GM19193 (cell line): ENCODE data around the gene SLC27A6.

Experiments used
- POLR2A ChIP-seq: IDR thresholded peaks from 4 replicates; pipeline ENCODE4 v1.6.1; 2011; ENCODE audit not compliant: insufficient read depth, insufficient read length; ENCODE audit errors: extremely low read depth

Gene SLC27A6

DNA sequence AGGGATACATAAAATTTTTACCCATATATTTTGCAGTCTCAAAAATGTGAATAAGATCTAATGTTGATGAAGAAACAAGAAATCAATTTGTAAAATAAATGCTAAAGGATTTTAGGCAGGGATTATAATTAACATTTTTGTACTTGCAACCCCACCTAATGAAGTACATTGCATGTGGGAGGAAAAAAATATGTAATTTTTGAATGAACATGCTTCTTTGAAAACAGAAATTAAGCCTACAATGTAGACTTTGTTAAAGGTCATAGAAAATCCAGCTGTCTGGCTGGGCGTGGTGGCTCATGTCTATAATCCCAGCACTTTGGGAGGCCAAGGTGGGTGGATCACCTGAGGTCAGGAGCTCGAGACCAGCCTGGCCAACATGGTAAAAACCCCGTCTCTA is 15.6 kb downstream of the SLC27A6 start:
- TF ChIP-seq POLR2A, result no peak

DNA sequence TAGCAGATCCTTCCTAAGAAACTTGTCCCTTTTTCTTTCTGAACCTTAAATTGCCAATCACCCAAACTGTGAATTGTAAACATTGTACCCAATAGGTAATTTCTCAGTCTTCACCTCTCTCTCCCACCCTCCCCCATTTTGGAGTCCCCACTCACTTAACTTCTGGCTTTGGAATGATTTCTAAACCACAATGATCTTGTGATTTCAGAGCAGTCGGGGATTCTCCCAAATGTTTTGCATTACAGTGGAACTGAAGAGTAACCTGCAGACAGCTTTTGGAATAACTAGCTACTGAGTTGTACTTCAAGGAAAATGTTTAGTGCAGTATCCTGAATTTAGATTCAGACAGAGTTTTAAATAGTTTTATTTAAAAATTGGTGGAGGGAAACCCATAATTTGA is 19.2 kb downstream of the SLC27A6 start:
- no peak for TF ChIP-seq POLR2A

DNA sequence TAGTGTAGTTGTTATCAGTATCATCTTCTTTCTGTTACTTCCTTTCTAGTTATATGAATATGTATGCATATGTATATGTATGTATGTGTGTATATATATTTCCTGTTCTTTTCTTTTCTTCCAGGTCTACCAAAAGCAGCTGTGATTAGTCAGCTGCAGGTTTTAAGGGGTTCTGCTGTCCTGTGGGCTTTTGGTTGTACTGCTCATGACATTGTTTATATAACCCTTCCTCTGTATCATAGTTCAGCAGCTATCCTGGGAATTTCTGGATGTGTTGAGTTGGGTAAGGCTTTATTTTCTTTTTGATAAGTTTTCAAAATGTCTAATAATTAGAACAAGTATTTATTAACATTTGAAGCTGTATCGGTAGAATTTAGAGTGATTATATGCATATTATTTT is 23.2 kb downstream of the SLC27A6 start:
- TF ChIP-seq POLR2A, result no peak

DNA sequence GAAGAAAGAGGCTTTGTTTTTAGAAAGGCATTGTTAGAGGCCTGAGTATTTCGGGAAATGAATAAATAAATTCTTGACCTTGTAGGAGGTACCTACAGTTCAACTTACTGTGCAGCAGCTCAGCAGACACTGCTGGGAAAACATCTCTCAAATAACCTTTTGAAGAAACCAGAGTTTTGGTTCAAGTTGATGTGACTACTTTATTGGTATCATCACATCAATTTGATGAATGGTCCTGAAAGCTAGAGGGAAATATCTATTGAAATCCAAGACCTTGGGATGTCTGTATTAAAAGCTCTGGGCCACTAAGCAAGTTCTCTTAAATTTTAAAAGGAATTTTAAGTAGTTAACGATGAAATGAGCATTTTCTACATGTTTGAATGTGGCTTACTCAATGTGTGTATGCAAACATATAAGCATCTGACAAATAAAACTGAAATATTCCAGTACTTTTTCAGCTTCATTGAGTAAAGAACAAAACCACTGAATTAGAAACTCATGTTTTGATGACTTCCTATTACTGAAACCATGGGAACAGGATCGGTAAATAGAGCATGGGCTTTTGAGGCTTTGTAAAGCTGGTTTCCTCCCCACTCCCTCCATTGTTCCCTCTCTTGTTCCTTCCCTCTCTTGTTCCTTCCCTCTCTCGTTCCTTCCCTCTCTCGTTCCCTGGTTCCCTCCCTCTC is 36.7 kb downstream of the SLC27A6 start:
- TF ChIP-seq POLR2A, result no peak

DNA sequence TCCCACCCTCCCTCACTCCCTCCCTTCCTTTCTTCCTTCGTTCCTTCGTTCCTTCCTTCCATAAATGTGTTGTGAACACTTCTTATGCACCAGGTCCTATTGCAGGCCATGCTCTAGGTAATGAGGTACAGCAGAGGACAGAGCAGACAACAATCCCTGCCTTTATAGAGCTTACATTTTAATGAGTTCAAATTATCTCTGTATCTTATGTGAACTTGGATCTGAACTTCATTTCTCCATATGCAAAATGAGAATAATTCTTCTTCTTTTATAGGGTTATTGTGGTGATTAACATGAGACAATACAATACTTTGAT is 37.2 kb downstream of the SLC27A6 start:
- TF ChIP-seq POLR2A, result no peak

DNA sequence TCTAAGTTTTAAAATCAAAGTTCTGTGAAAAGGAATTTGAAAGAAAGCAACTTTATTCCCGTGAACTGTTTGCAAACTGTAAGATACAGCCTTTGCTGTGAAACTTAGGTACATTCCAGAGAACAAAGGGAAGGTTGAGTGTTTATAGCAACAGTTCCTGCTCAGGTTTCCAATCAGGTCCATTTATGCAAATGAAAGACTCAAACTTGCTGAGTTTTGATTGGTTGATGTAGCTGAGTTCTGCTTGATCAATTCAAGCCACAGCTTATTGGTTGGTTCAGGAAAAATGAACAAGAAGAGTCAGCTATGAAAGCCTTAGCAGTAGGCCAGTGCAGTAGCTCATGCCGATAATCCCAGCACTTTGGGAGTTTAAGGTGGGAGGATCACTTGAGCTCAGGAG is 37.9 kb downstream of the SLC27A6 start:
- TF ChIP-seq POLR2A, result no peak

DNA sequence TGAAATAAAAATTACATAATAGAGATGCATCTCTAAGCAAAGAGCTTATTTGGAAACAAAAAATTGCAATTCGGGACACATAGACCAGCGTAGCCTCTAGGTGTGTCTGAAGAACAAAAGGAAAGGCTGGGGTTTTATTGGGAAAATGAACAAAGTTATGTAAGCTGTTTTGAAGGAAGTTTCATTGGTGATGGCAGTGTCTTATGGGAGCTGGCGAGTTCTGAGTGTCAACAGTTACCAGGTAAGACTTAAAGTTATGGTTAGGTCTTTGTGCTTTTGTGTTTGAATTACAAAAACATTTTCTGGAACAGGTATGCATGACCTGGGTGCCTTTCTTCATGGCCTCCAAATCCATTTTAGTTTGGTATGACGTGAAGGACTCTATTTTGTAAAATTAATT is 48.9 kb downstream of the SLC27A6 start:
- TF ChIP-seq POLR2A, result no peak

DNA sequence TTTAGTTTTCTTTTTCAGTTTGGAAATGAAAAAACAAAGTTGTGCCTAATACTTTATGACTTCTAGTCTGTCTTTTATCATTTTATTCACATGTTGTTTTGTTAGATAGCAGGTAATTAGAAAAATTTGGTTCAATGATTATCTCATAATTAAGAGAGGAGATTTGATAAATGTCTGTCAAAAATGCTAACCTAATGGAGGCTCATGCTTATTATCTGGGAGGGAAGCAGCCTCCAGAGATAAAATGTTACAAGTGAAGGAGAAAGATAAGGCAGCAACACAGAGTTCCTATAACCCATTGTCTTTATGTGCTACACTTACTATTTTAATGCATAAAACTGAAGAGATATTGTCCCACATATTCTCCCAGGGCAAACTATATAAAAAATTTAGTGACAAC is 53.5 kb downstream of the SLC27A6 start:
- TF ChIP-seq POLR2A, result no peak

DNA sequence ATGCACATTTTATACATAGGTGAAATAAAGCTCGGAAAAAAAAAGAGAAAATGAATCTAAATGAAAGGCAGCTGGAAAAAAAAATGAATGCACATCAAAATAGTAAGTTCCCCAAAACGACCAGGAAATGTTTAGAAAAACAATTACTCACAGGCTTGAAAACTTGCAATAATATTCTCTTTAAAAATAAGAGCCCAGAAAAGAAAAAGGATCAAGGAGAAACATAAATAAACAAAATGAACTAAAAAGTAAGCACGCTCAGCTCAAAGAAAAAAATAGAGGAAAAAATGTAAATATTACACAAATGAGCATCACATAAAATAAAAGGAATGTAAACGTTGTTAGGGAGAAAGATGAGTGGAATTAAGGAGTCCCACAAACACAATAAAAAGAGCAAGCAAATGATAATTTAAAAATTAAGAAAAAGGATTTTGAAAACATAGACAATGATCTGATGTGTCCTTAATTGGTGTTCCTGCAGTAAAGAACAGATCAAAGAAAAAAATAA is 54.2 kb downstream of the SLC27A6 start:
- TF ChIP-seq POLR2A, result no peak

DNA sequence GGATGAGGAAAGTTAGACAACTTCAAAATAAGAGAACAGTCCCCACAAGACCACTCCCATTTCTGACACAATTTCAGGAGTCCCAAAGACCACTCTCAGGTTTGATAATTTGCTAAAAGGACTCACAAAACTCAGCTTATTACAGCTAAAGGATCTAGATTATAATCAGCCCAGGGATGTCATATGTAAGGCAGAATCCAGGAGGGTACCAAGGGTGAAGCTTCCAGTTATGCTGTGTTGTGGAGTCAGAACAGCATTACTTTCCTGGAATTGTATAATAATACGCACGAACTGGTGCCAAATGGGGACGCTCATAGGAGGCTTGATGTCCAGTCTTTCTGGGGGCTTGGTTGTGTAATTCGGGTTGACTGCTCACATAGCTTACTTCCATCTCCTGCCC is 55.4 kb downstream of the SLC27A6 start:
- TF ChIP-seq POLR2A, result no peak

DNA sequence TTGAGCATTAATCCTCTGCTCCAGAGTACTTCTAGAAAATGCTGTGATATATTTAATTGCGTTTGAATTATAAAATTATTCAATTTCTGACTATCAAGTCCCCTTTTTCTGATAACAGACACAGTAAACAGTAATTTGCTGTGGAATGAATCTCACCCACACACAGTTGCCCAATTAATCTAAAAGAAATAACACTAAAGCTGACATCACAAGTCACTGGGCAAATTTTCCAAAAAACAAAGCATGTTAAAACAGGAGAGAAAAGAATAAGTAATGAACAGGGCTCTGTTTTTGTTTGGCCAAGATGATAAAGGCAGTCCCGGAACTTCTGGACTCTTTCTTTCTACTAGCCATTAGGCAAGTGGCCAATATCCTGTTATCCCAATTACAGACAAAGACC is 56.5 kb downstream of the SLC27A6 start:
- no peak for TF ChIP-seq POLR2A

DNA sequence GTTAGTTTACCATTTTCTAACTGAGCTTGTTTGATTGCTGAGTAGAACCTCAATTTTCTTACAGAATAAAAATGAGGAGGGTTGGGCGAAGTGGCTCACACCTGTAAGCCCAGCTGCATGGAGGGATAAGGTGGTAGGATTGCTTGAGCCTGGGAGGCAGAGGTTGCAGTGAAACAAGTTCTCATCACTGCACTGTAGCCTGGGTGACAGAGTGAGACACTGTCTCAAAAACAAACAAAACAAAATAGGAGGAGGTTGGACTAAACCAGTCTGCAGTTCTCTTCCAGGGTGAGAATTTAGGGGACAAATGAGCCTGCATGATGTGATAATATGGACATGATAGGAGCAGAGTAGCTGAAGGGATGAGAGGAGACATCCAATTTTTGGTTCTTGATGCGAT is 57.3 kb downstream of the SLC27A6 start:
- no peak for TF ChIP-seq POLR2A

DNA sequence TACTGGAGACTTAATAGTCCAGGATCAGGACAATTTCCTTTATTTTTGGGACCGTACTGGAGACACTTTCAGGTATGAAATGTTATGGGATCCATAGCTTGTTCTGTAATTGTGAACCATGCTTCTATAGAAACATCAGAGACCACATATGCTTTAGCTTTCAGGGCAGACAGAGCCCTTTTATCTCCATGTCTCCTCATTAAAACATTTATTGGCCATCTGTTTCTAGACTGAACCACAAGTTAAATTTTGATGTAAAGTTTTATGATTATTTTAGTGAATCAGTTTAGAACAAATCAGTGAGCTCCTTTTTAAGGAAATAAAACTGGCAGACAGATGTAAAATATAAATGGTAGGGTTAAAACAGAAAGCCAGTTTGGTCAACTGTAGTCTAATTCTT is 62.0 kb downstream of the SLC27A6 start:
- no peak for TF ChIP-seq POLR2A

DNA sequence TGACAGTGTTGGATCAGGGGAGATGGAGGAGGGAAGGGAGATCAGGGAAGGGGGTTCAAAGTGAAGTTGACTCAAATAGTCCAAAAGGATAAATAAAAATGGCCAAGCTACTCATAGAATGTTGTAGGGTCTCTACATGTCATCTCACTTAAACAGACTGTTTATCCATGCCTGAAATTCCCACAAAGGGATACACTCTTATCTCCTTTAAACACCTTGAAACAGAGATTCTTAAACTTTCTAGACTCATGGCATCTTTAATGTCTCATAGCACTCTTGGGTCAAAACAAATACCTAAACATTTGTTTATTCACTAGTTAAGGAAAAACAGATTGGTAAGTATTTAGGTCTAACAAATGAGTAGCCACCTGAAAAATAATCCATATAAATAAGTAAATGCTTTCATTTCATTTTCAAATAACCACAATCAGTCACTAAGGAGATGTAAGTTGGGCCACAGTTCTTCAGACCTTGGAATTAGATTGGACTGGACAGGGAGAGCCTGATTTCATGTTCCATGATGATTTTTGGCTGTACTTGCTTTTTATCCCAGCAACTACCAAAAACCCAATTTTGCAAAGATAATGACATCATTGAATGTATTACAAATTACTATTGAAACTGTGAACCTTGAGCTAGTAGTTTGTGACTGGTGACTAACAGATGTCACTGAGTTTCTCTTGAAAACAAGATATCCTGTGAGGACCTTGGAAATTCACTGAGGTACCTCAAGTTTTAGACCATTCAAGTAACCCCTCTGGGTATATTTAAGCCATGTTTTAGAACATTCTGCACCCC is 66.8 kb downstream of the SLC27A6 start:
- TF ChIP-seq POLR2A, result no peak

DNA sequence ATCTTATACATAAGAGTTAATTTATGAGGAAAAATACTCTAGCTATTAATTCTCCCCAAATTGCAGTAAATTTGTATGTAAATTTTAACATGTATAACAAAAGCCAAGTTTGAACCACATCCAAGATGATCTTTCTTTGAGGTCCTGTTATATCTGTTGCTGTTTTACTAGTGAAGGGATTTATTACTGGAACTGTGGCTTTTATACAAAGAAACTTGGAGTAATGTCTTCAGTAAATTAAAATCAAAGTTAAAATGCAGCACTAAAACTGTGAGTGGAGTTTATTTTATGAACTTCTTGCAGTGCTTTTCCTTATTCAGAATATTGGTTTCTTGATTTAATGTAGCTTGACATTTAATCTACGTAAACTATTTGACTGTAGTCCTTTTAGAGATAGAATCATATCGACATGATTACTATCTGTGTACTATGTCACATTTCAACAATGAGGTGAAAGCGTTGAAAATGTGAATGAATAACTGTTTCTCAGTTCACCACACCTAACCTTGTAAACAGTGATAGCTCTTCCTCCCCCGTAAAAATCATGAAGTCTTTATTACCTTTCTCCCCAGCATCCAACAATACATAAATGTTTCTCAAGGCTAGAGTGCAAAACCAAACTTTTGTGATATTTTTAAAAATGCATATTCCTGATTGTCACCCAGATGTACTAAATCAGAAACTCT is 76.1 kb downstream of the SLC27A6 start:
- TF ChIP-seq POLR2A, result no peak

DNA sequence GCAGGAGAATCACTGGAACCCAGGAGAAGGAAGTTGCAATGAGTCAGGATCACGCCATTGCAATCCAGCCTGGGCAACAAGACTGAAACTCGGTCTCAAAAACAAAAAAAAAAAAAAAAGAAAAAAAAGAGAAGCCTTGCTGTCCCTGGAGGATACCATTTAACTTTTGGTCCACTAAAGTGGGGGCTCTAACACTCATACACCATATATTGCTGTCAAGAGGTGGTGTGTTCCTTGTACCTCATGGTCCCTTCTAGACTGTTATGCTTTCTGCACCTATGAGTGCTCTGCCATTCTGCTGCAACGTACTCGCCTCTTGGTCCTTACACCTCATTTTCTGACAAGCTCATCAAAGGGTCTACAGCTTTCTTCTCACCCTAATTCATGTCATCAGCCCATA is 77.0 kb downstream of the SLC27A6 start:
- TF ChIP-seq POLR2A, result no peak
